HEK293T (cell line): ENCODE data around the gene MDFIC2.

ENCODE experiments used
- CTCF ChIA-PET: fragments of 350-600 bp; formaldehyde crosslinking; extraction: SDS; loops from one replicate; lab custom pipeline; 2021; ENCODE audit warnings: antibody characterized with exemption, inconsistent platforms; lab: Yijun Ruan, JAX
- POLR2A ChIA-PET: fragments of 350-600 bp; formaldehyde crosslinking; extraction: SDS; loops from one replicate; lab custom pipeline; 2020; ENCODE audit warnings: antibody characterized with exemption, inconsistent platforms; lab: Yijun Ruan, JAX
- DNase-seq: peaks from one replicate; pipeline ENCODE4 v3.0.0; 2012; ENCODE audit warnings: mixed read lengths; ENCODE audit errors: extremely low spot score
- ARNT ChIP-seq: fragments of 450-650 bp; IDR thresholded peaks from 2 replicates; pipeline ENCODE4 v1.6.1; 2017; ENCODE audit warnings: mild to moderate bottlenecking
- BHLHE40 ChIP-seq: fragments of 450-650 bp; IDR thresholded peaks from 2 replicates; pipeline ENCODE4 v1.6.1; 2016; ENCODE audit warnings: mild to moderate bottlenecking, moderate library complexity, borderline replicate concordance
- CTBP1 ChIP-seq: fragments of 450-650 bp; IDR thresholded peaks from 2 replicates; pipeline ENCODE4 v1.6.1; 2016; ENCODE audit warnings: borderline replicate concordance
- ELF4 ChIP-seq: fragments of 450-650 bp; IDR thresholded peaks from 2 replicates; pipeline ENCODE4 v1.6.1; 2017; ENCODE audit warnings: antibody characterized with exemption
- FOXA1 ChIP-seq: fragments of 450-650 bp; IDR thresholded peaks from 2 replicates; pipeline ENCODE4 v1.6.1; 2016; ENCODE audit warnings: mild to moderate bottlenecking
- FOXK2 ChIP-seq: fragments of 450-650 bp; IDR thresholded peaks from 2 replicates; pipeline ENCODE4 v1.6.1; 2016; ENCODE audit warnings: mild to moderate bottlenecking
- FOXM1 ChIP-seq: fragments of 450-650 bp; IDR thresholded peaks from 2 replicates; pipeline ENCODE4 v1.6.1; 2017; ENCODE audit warnings: mild to moderate bottlenecking, borderline replicate concordance
- HDGF ChIP-seq: fragments of 450-650 bp; IDR thresholded peaks from 2 replicates; pipeline ENCODE4 v1.6.1; 2017; ENCODE audit warnings: antibody characterized with exemption, borderline replicate concordance
- L3MBTL2 ChIP-seq: fragments of 450-650 bp; conservative IDR thresholded peaks from 2 replicates; pipeline ENCODE4 v1.6.1; 2016; ENCODE audit warnings: mild to moderate bottlenecking
- LEF1 ChIP-seq: fragments of 450-650 bp; IDR thresholded peaks from 2 replicates; pipeline ENCODE4 v1.6.1; 2017; ENCODE audit warnings: mild to moderate bottlenecking, borderline replicate concordance
- NFRKB ChIP-seq: fragments of 450-650 bp; IDR thresholded peaks from 2 replicates; pipeline ENCODE4 v1.6.1; 2016; ENCODE audit warnings: mild to moderate bottlenecking, moderate library complexity
- PKNOX1 ChIP-seq: fragments of 450-650 bp; IDR thresholded peaks from 2 replicates; pipeline ENCODE4 v1.6.1; 2016
- SP1 ChIP-seq: fragments of 450-650 bp; IDR thresholded peaks from 2 replicates; pipeline ENCODE4 v1.6.1; 2017
- SUZ12 ChIP-seq: fragments of 450-650 bp; IDR thresholded peaks from 2 replicates; pipeline ENCODE4 v1.6.1; 2016; ENCODE audit warnings: mild to moderate bottlenecking
- TARDBP ChIP-seq: fragments of 450-650 bp; IDR thresholded peaks from 2 replicates; pipeline ENCODE4 v1.6.1; 2016
- ZNF384 ChIP-seq: fragments of 450-650 bp; IDR thresholded peaks from 2 replicates; pipeline ENCODE4 v1.6.1; 2016

Gene MDFIC2

GRCh38 chr3:70312336-70312735 is at the start of gene MDFIC2:
TSS of gene MDFIC2 (minus strand) at chr3:70312638. CDS start at chr3:70311973, 665 bp downstream.
- ChIA-PET CTCF (no interaction called here), POLR2A (no interaction called here)
- no peak for TF ChIP-seq TARDBP
- no peak for TF ChIP-seq HDGF
- TF ChIP-seq LEF1, result no peak
- no peak for TF ChIP-seq ELF4
- no peak for TF ChIP-seq SUZ12
- no peak for TF ChIP-seq SP1
- TF ChIP-seq FOXK2, result no peak
- TF ChIP-seq FOXM1, result no peak
- TF ChIP-seq ARNT, result no peak
- TF ChIP-seq PKNOX1, result no peak
- DNase-seq, result no peak

GRCh38 chr3:70360979-70361760 is 48.7 kb upstream of the MDFIC2 start:
- ChIA-PET CTCF (no interaction called here), POLR2A (no interaction called here)
- no peak for DNase-seq
- TF ChIP-seq NFRKB, result no peak
- TF ChIP-seq BHLHE40, result no peak
- TF ChIP-seq LEF1, result no peak
- TF ChIP-seq ZNF384, result no peak
- no peak for TF ChIP-seq PKNOX1
- no peak for TF ChIP-seq HDGF
- TF ChIP-seq CTBP1, result no peak
- no peak for TF ChIP-seq FOXA1
- TF ChIP-seq FOXM1, result no peak
- no peak for TF ChIP-seq TARDBP
- TF ChIP-seq ARNT, result no peak

- no peak for DNase-seq
- CTCF ChIA-PET, result interaction anchor here (0.6 kb wide), 1 partner anchor 238 kb away, joined by 3 read pairs; no protein-coding TSS in a partner anchor
- TF ChIP-seq ZNF384, result no peak
- no peak for TF ChIP-seq ARNT
- TF ChIP-seq L3MBTL2, result no peak
- POLR2A ChIA-PET, result no interaction called here
Measured at GRCh38 chr3:70359711-70360110, 47.3 kb upstream of the MDFIC2 start.

- ChIA-PET POLR2A (no interaction called here), CTCF (interaction anchor here (0.6 kb wide), 1 partner anchor 238 kb away, joined by 3 read pairs; no protein-coding TSS in a partner anchor)
- TF ChIP-seq NFRKB (no peak), SUZ12 (no peak), HDGF (no peak), FOXM1 (no peak), PKNOX1 (no peak)
- DNase-seq, result peak; percentile 16
Measured at GRCh38 chr3:70358978-70359580, 46.6 kb upstream of the MDFIC2 start.

- no peak for DNase-seq
- POLR2A ChIA-PET, result no interaction called here
- CTCF ChIA-PET, result no interaction called here
- no peak for TF ChIP-seq CTBP1
- no peak for TF ChIP-seq FOXM1
- TF ChIP-seq NFRKB, result no peak
- TF ChIP-seq SUZ12, result no peak
- TF ChIP-seq ZNF384, result no peak
- no peak for TF ChIP-seq L3MBTL2
- TF ChIP-seq ELF4, result no peak
- TF ChIP-seq HDGF, result no peak
- TF ChIP-seq BHLHE40, result no peak
- TF ChIP-seq FOXA1, result no peak
- no peak for TF ChIP-seq LEF1
- no peak for TF ChIP-seq ARNT
- TF ChIP-seq PKNOX1, result no peak
- TF ChIP-seq SP1, result no peak
- TF ChIP-seq FOXK2, result no peak
- no peak for TF ChIP-seq TARDBP
Measured at GRCh38 chr3:70352215-70352614, 39.8 kb upstream of the MDFIC2 start.
